Duodenal mucosa (tissue), 2 donors: Measurements from ENCODE around the gene EPHA6.
"Not testable (repeated sequence)": the region's sequence is repeated elsewhere in the genome, so short reads cannot be mapped to it uniquely, and the experiment has no call there.

Experiments used
- H3K27ac ChIP-seq: one replicate; pipeline ENCODE4 v1.7.0; 2013; ENCODE audit warnings: low read depth, low read length
- H3K27me3 ChIP-seq, 2 donors: one replicate each; pipeline ENCODE4 v1.7.0; 2013; ENCODE audit warnings: low read length in 2 of 2, control low read depth in 1 of 2; ENCODE audit not compliant: insufficient read depth in 2 of 2, control insufficient read depth in 1 of 2
- H3K36me3 ChIP-seq, 2 donors: one replicate each; pipeline ENCODE4 v1.7.0; 2013; ENCODE audit warnings: low read length in 2 of 2, control low read depth in 1 of 2; ENCODE audit not compliant: insufficient read depth in 2 of 2, control insufficient read depth in 1 of 2
- H3K4me1 ChIP-seq, 2 donors: one replicate each; pipeline ENCODE4 v1.7.0; 2013; ENCODE audit warnings: low read length in 2 of 2, control low read depth in 1 of 2; ENCODE audit not compliant: insufficient read depth in 2 of 2, control insufficient read depth in 1 of 2
- H3K4me3 ChIP-seq, 2 donors: one replicate each; pipeline ENCODE4 v1.7.0; 2013; ENCODE audit warnings: low read length in 2 of 2, low read depth in 1 of 2
- H3K9ac ChIP-seq, 2 donors: one replicate each; pipeline ENCODE4 v1.7.0; 2013; ENCODE audit warnings: low read length in 2 of 2, low read depth in 1 of 2
- H3K9me3 ChIP-seq, 2 donors: one replicate each; pipeline ENCODE4 v1.7.0; 2013; ENCODE audit warnings: low read length in 2 of 2, control low read depth in 1 of 2; ENCODE audit not compliant: control insufficient read depth in 1 of 2

EPHA6 gene

GRCh38 chr3:97464035-97464434, 649.6 kb downstream of the EPHA6 start:
- Histone ChIP-seq H3K27me3 (peaks cover 0 to 2% of the 10 kb centered on the region in 2 donors), H3K9ac (no peak overlapping the region), H3K9me3 (no peaks in the 10 kb centered on the region), H3K4me1 (no peaks in the 10 kb centered on the region), H3K36me3 (no peaks in the 10 kb centered on the region), H3K27ac (no peak overlapping the region), H3K4me3 (no peak overlapping the region)

- H3K9me3 ChIP-seq = no peaks in the 10 kb centered on the region
- H3K9ac ChIP-seq = no peak overlapping the region
- H3K4me3 ChIP-seq = no peak overlapping the region
- H3K4me1 ChIP-seq = no peaks in the 10 kb centered on the region
- no peaks in the 10 kb centered on the region for H3K36me3 ChIP-seq
- no peaks in the 10 kb centered on the region for H3K27me3 ChIP-seq
- no peak overlapping the region for H3K27ac ChIP-seq
Measured at GRCh38 chr3:97470481-97470880, 656.1 kb downstream of the EPHA6 start.

- no peaks in the 10 kb centered on the region for H3K4me1 ChIP-seq
- H3K36me3 ChIP-seq = no peaks in the 10 kb centered on the region
- no peak overlapping the region for H3K27ac ChIP-seq
- no peak overlapping the region for H3K4me3 ChIP-seq
- H3K27me3 ChIP-seq = no peaks in the 10 kb centered on the region
- H3K9me3 ChIP-seq = no peaks in the 10 kb centered on the region
- no peak overlapping the region for H3K9ac ChIP-seq
Measured at GRCh38 chr3:97479740-97480139, 665.3 kb downstream of the EPHA6 start.

- not testable (repeated sequence) for H3K9me3 ChIP-seq, H3K4me1 ChIP-seq, H3K36me3 ChIP-seq, H3K4me3 ChIP-seq, H3K27ac ChIP-seq, H3K27me3 ChIP-seq, H3K9ac ChIP-seq
Measured at GRCh38 chr3:97480696-97481289, 666.4 kb downstream of the EPHA6 start.

GRCh38 chr3:97481416-97481815, 667.0 kb downstream of the EPHA6 start:
- no peak overlapping the region for H3K27ac ChIP-seq
- H3K9ac ChIP-seq = no peak overlapping the region
- H3K36me3 ChIP-seq = no peaks in the 10 kb centered on the region
- no peak overlapping the region for H3K4me3 ChIP-seq
- H3K27me3 ChIP-seq = no peaks in the 10 kb centered on the region
- H3K9me3 ChIP-seq = no peaks in the 10 kb centered on the region
- H3K4me1 ChIP-seq = no peaks in the 10 kb centered on the region

GRCh38 chr3:97485206-97485605, 670.8 kb downstream of the EPHA6 start:
- Histone ChIP-seq H3K27me3 (no peaks in the 10 kb centered on the region), H3K4me1 (no peaks in the 10 kb centered on the region), H3K27ac (no peak overlapping the region), H3K9me3 (no peaks in the 10 kb centered on the region), H3K9ac (no peak overlapping the region), H3K36me3 (no peaks in the 10 kb centered on the region), H3K4me3 (no peak overlapping the region)

GRCh38 chr3:97487587-97487986, 673.2 kb downstream of the EPHA6 start:
- Histone ChIP-seq H3K4me1 (no peaks in the 10 kb centered on the region), H3K4me3 (no peak overlapping the region), H3K9me3 (no peaks in the 10 kb centered on the region), H3K27ac (no peak overlapping the region), H3K36me3 (no peaks in the 10 kb centered on the region), H3K9ac (no peak overlapping the region), H3K27me3 (no peaks in the 10 kb centered on the region)

- no peak overlapping the region for H3K27ac ChIP-seq
- no peaks in the 10 kb centered on the region for H3K9me3 ChIP-seq
- no peaks in the 10 kb centered on the region for H3K4me1 ChIP-seq
- no peak overlapping the region for H3K9ac ChIP-seq
- no peak overlapping the region for H3K4me3 ChIP-seq
- no peaks in the 10 kb centered on the region for H3K36me3 ChIP-seq
- no peaks in the 10 kb centered on the region for H3K27me3 ChIP-seq
Measured at GRCh38 chr3:97488741-97489140, 674.3 kb downstream of the EPHA6 start.

GRCh38 chr3:97495896-97496295, 681.5 kb downstream of the EPHA6 start:
- H3K27ac ChIP-seq = no peak overlapping the region
- H3K4me1 ChIP-seq = no peaks in the 10 kb centered on the region
- no peaks in the 10 kb centered on the region for H3K36me3 ChIP-seq
- no peaks in the 10 kb centered on the region for H3K9me3 ChIP-seq
- H3K27me3 ChIP-seq = no peaks in the 10 kb centered on the region
- H3K9ac ChIP-seq = no peak overlapping the region
- no peak overlapping the region for H3K4me3 ChIP-seq

- H3K9me3 ChIP-seq = no peaks in the 10 kb centered on the region
- H3K27me3 ChIP-seq = no peaks in the 10 kb centered on the region
- no peak overlapping the region for H3K4me3 ChIP-seq
- H3K27ac ChIP-seq = no peak overlapping the region
- H3K4me1 ChIP-seq = no peaks in the 10 kb centered on the region
- no peaks in the 10 kb centered on the region for H3K36me3 ChIP-seq
- H3K9ac ChIP-seq = no peak overlapping the region
Measured at GRCh38 chr3:97497138-97497537, 682.7 kb downstream of the EPHA6 start.

- peaks cover 3 to 8% of the 10 kb centered on the region in 2 donors for H3K9me3 ChIP-seq
- H3K36me3 ChIP-seq = no peaks in the 10 kb centered on the region
- H3K4me1 ChIP-seq = no peaks in the 10 kb centered on the region
- H3K27ac ChIP-seq = no peak overlapping the region
- H3K27me3 ChIP-seq = no peaks in the 10 kb centered on the region
- no peak overlapping the region for H3K9ac ChIP-seq
- no peak overlapping the region for H3K4me3 ChIP-seq
Measured at GRCh38 chr3:97504463-97504862, 690.1 kb downstream of the EPHA6 start.
